Gastrocnemius medialis (tissue), 4 donors: Measurements from ENCODE around the gene RPS27L.

Experiments used
- POLR2A ChIP-seq, 2 donors: fragments of 450-650 bp; IDR thresholded peaks; one replicate each; pipeline ENCODE4 v1.6.1; 2017; ENCODE audit warnings: antibody characterized with exemption in 2 of 2, mild to moderate bottlenecking in 2 of 2, moderate library complexity in 2 of 2
- TF ChIP-seq, protein P1 (sequence below), 5 experiments: fragments of 450-650 bp in 3 of 5; fragments of 200-600 bp in 2 of 5; sonication (generic) in 2 of 5; IDR thresholded peaks in 4 of 5; conservative IDR thresholded peaks in 1 of 5; 1 replicate in 4 of 5; 2 replicates in 1 of 5; pipeline ENCODE4 v1.5.1; 2016 to 2019; ENCODE audit warnings: antibody characterized with exemption in 5 of 5, mild to moderate bottlenecking in 3 of 5, moderate library complexity in 3 of 5

GRCh38 chr15:63178034-63178433 lies 20.8 kb upstream of the RPS27L start:
- TF ChIP-seq, protein P1, sequence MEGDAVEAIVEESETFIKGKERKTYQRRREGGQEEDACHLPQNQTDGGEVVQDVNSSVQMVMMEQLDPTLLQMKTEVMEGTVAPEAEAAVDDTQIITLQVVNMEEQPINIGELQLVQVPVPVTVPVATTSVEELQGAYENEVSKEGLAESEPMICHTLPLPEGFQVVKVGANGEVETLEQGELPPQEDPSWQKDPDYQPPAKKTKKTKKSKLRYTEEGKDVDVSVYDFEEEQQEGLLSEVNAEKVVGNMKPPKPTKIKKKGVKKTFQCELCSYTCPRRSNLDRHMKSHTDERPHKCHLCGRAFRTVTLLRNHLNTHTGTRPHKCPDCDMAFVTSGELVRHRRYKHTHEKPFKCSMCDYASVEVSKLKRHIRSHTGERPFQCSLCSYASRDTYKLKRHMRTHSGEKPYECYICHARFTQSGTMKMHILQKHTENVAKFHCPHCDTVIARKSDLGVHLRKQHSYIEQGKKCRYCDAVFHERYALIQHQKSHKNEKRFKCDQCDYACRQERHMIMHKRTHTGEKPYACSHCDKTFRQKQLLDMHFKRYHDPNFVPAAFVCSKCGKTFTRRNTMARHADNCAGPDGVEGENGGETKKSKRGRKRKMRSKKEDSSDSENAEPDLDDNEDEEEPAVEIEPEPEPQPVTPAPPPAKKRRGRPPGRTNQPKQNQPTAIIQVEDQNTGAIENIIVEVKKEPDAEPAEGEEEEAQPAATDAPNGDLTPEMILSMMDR (IDR thresholded peaks at IDR 0.05 in 4 of 5, conservative IDR thresholded peaks at IDR 0.05 in 1 of 5) = no peak
- no peak for TF ChIP-seq POLR2A (IDR thresholded peaks at IDR 0.05)
